Stimulated activated memory B cell treated with anti-CD40 and anti-IgM and Interleukin-4, amounts not matched to agents 10 μg/mL and 1 μg/mL and 100 μg/mL, for 72 hours (primary cell): Measurements from ENCODE around the gene PLOD2.

ENCODE experiments used
- ATAC-seq: fragments of 150-1000 bp; cut with Tn5 transposase; 2 replicates; pipeline ENCODE4 v1.10.0; 2021
- H3K27ac Mint-ChIP-seq: one replicate; pipeline ENCODE4 v1.8.0; 2022; ENCODE audit warnings: mild to moderate bottlenecking, mixed read lengths
- H3K27me3 Mint-ChIP-seq: one replicate; pipeline ENCODE4 v1.8.0; 2022; ENCODE audit warnings: mixed read lengths
- H3K36me3 Mint-ChIP-seq: one replicate; pipeline ENCODE4 v1.8.0; 2022; ENCODE audit warnings: mixed read lengths
- H3K4me1 Mint-ChIP-seq: one replicate; pipeline ENCODE4 v1.8.0; 2022; ENCODE audit warnings: mixed read lengths
- H3K4me3 Mint-ChIP-seq: one replicate; pipeline ENCODE4 v1.8.0; 2022; ENCODE audit warnings: mild to moderate bottlenecking, moderate library complexity, mixed read lengths
- H3K9me3 Mint-ChIP-seq: one replicate; pipeline ENCODE4 v1.8.0; 2022; ENCODE audit warnings: mixed read lengths

The PLOD2 gene

GRCh38 chr3:146159616-146160320 lies 1.2 kb downstream of the PLOD2 start:
- ATAC-seq, result no peak
- Mint-ChIP-seq H3K27me3 (peaks cover 40% of the 10 kb centered on the region), H3K4me1 (peaks cover 9% of the 10 kb centered on the region), H3K36me3 (no peaks in the 10 kb centered on the region), H3K27ac (no peak overlapping the region), H3K4me3 (peak overlapping the region; percentile 30), H3K9me3 (peaks cover 3% of the 10 kb centered on the region)

GRCh38 chr3:146159037-146159436 lies 1.9 kb downstream of the PLOD2 start:
- Mint-ChIP-seq H3K27me3 (peaks cover 36% of the 10 kb centered on the region), H3K36me3 (no peaks in the 10 kb centered on the region), H3K9me3 (peaks cover 3% of the 10 kb centered on the region), H3K4me3 (no peak overlapping the region), H3K27ac (no peak overlapping the region), H3K4me1 (peaks cover 9% of the 10 kb centered on the region)
- ATAC-seq, result no peak

- ATAC-seq, result no peak
- no peak overlapping the region for H3K4me3 Mint-ChIP-seq
- peaks cover 9% of the 10 kb centered on the region for H3K4me1 Mint-ChIP-seq
- no peak overlapping the region for H3K27ac Mint-ChIP-seq
- H3K27me3 Mint-ChIP-seq, result peaks cover 21% of the 10 kb centered on the region
- no peaks in the 10 kb centered on the region for H3K9me3 Mint-ChIP-seq
- H3K36me3 Mint-ChIP-seq, result no peaks in the 10 kb centered on the region
These were observed 3.5 kb downstream of the PLOD2 start for GRCh38 chr3:146157325-146158060.

GRCh38 chr3:146156666-146157314 lies 4.2 kb downstream of the PLOD2 start:
- Mint-ChIP-seq H3K27ac (no peak overlapping the region), H3K36me3 (no peaks in the 10 kb centered on the region), H3K4me1 (peaks cover 9% of the 10 kb centered on the region), H3K4me3 (no peak overlapping the region), H3K27me3 (peaks cover 19% of the 10 kb centered on the region), H3K9me3 (no peaks in the 10 kb centered on the region)
- ATAC-seq, result no peak

- H3K4me1 Mint-ChIP-seq, result peaks cover 9% of the 10 kb centered on the region
- no peak for ATAC-seq
- peaks cover 19% of the 10 kb centered on the region for H3K27me3 Mint-ChIP-seq
- no peak overlapping the region for H3K27ac Mint-ChIP-seq
- no peaks in the 10 kb centered on the region for H3K36me3 Mint-ChIP-seq
- no peak overlapping the region for H3K4me3 Mint-ChIP-seq
- no peaks in the 10 kb centered on the region for H3K9me3 Mint-ChIP-seq
These were observed 4.9 kb downstream of the PLOD2 start for GRCh38 chr3:146156095-146156494.

- no peaks in the 10 kb centered on the region for H3K36me3 Mint-ChIP-seq
- peaks cover 5% of the 10 kb centered on the region for H3K4me1 Mint-ChIP-seq
- H3K9me3 Mint-ChIP-seq, result no peaks in the 10 kb centered on the region
- no peak overlapping the region for H3K4me3 Mint-ChIP-seq
- peaks cover 13% of the 10 kb centered on the region for H3K27me3 Mint-ChIP-seq
- no peak overlapping the region for H3K27ac Mint-ChIP-seq
- no peak for ATAC-seq
These were observed 6.0 kb downstream of the PLOD2 start for GRCh38 chr3:146154995-146155394.

- H3K9me3 Mint-ChIP-seq, result no peaks in the 10 kb centered on the region
- H3K27ac Mint-ChIP-seq, result no peak overlapping the region
- H3K4me3 Mint-ChIP-seq, result no peak overlapping the region
- no peak for ATAC-seq
- peaks cover 7% of the 10 kb centered on the region for H3K27me3 Mint-ChIP-seq
- no peaks in the 10 kb centered on the region for H3K36me3 Mint-ChIP-seq
- H3K4me1 Mint-ChIP-seq, result no peaks in the 10 kb centered on the region
These were observed 6.7 kb downstream of the PLOD2 start for GRCh38 chr3:146154316-146154715.

- ATAC-seq, result no peak
- Mint-ChIP-seq H3K4me3 (no peak overlapping the region), H3K27me3 (no peaks in the 10 kb centered on the region), H3K4me1 (no peaks in the 10 kb centered on the region), H3K9me3 (no peaks in the 10 kb centered on the region), H3K27ac (no peak overlapping the region), H3K36me3 (no peaks in the 10 kb centered on the region)
These were observed 7.6 kb downstream of the PLOD2 start for GRCh38 chr3:146153429-146153828.

- Mint-ChIP-seq H3K4me1 (no peaks in the 10 kb centered on the region), H3K27ac (no peak overlapping the region), H3K36me3 (no peaks in the 10 kb centered on the region), H3K27me3 (no peaks in the 10 kb centered on the region), H3K4me3 (no peak overlapping the region), H3K9me3 (no peaks in the 10 kb centered on the region)
- ATAC-seq, result no peak
These were observed 8.2 kb downstream of the PLOD2 start for GRCh38 chr3:146152834-146153233.

GRCh38 chr3:146148468-146148931 lies 12.5 kb downstream of the PLOD2 start:
- H3K4me3 Mint-ChIP-seq, result no peak overlapping the region

GRCh38 chr3:146145642-146146041 lies 15.3 kb downstream of the PLOD2 start:
- Mint-ChIP-seq H3K4me1 (no peaks in the 10 kb centered on the region), H3K9me3 (no peaks in the 10 kb centered on the region), H3K27me3 (no peaks in the 10 kb centered on the region), H3K4me3 (no peak overlapping the region), H3K36me3 (no peaks in the 10 kb centered on the region), H3K27ac (no peak overlapping the region)
- ATAC-seq, result no peak

More at GRCh38 chr3:146148468-146148931, 12.5 kb downstream of the PLOD2 start:
- Mint-ChIP-seq H3K27me3 (no peaks in the 10 kb centered on the region), H3K36me3 (no peaks in the 10 kb centered on the region), H3K27ac (no peak overlapping the region), H3K4me1 (no peaks in the 10 kb centered on the region), H3K9me3 (no peaks in the 10 kb centered on the region)
- ATAC-seq, result no peak

- no peaks in the 10 kb centered on the region for H3K4me1 Mint-ChIP-seq
- no peak overlapping the region for H3K27ac Mint-ChIP-seq
- no peaks in the 10 kb centered on the region for H3K9me3 Mint-ChIP-seq
- ATAC-seq, result no peak
- H3K36me3 Mint-ChIP-seq, result no peaks in the 10 kb centered on the region
- no peak overlapping the region for H3K4me3 Mint-ChIP-seq
- no peaks in the 10 kb centered on the region for H3K27me3 Mint-ChIP-seq
These were observed 18.2 kb downstream of the PLOD2 start for GRCh38 chr3:146142757-146143156.

GRCh38 chr3:146139586-146140110 lies 21.3 kb downstream of the PLOD2 start:
- ATAC-seq, result no peak
- Mint-ChIP-seq H3K9me3 (no peaks in the 10 kb centered on the region), H3K27me3 (no peaks in the 10 kb centered on the region), H3K27ac (no peak overlapping the region), H3K4me1 (no peaks in the 10 kb centered on the region), H3K4me3 (no peak overlapping the region), H3K36me3 (no peaks in the 10 kb centered on the region)

GRCh38 chr3:146138902-146139301 lies 22.1 kb downstream of the PLOD2 start:
- Mint-ChIP-seq H3K36me3 (no peaks in the 10 kb centered on the region), H3K27ac (no peak overlapping the region), H3K4me1 (no peaks in the 10 kb centered on the region), H3K4me3 (no peak overlapping the region), H3K27me3 (no peaks in the 10 kb centered on the region), H3K9me3 (no peaks in the 10 kb centered on the region)
- ATAC-seq, result no peak

- no peaks in the 10 kb centered on the region for H3K27me3 Mint-ChIP-seq
- ATAC-seq, result no peak
- no peak overlapping the region for H3K27ac Mint-ChIP-seq
- no peaks in the 10 kb centered on the region for H3K36me3 Mint-ChIP-seq
- no peaks in the 10 kb centered on the region for H3K4me1 Mint-ChIP-seq
- H3K4me3 Mint-ChIP-seq, result no peak overlapping the region
- no peaks in the 10 kb centered on the region for H3K9me3 Mint-ChIP-seq
These were observed 24.3 kb downstream of the PLOD2 start for GRCh38 chr3:146136647-146137046.
